ENCODE data around the gene DMRT2.
A peak's percentile ranks its signal among the peaks of the same experiment; 100 is the strongest.

DMRT2 gene

DNA sequence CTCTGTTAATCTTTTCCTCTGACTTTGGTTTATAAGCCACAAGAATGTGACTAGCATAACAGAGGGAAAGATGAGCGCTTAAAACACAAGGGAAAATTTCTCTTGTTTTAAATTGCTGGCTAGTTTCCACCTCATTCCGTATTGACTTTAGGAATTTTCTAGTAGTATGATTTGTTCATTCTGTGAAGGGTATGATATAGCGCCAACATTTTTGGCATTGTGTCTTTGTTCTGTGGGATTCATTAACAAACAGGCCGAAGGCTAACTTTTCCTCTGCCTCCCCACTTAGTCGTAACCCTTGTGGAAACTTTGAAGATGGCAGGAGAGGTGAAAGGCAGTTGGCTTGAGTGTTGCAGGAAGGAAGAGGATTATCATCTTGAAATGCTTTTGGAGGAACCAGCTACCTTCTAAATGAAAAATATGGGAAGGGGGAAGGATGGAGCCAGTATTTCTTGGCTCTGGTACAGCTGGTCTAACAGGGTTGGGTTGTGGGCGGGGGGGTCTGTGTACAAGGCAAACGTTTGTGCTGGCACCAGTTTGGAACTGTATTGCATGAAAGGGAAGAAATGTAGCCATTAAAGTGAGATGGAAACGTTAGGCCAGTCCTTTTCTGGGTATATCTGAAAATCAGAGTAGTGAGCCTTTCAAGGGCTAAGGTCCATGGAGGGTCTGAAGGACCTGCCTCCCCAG lies 21.5 kb upstream of the DMRT2 start:
- no peak overlapping the region for H3K27ac Mint-ChIP-seq
- H3K4me1 Mint-ChIP-seq, result no peaks in the 10 kb centered on the region
- H3K4me3 Mint-ChIP-seq, result no peak overlapping the region
- no peaks in the 10 kb centered on the region for H3K36me3 Mint-ChIP-seq
- no peaks in the 10 kb centered on the region for H3K9me3 Mint-ChIP-seq
- DNase-seq, result no peak
- ATAC-seq (replicated peaks), result no peak
- peaks cover 21 to 22% of the 10 kb centered on the region in 2 donors for H3K27me3 Mint-ChIP-seq

DNA sequence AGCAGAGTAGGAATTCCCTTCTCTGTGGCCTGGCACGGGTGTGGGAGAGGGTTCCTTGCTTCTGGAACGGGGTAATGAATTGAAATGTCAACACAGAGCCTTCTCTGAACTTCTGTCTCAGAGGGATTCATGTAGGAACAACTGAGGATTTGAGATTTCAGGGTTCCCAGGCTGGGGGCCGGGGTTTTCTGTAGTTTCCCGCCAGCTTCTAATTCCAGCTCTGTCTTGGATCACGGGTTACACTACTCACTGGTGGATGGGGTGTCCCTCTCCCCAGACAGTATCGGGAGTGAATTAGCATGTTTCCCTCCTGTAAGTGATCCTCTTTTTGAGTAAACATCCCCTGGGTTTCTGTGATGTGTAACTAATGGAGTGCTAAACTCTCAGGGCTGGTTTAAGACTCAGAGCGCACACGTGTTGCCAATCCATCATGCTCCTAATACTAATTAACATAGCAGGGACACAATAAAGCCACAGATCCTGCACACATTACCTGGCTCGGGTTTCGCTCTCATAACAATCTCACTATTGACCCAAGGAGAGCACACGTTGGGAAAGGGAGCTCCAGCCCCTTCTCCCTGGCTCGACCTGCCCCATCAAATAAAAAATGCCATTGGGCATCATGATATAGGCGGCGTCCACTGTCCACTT lies 18.1 kb upstream of the DMRT2 start:
- no peaks in the 10 kb centered on the region for H3K4me1 Mint-ChIP-seq
- DNase-seq, result no peak
- H3K36me3 Mint-ChIP-seq, result no peaks in the 10 kb centered on the region
- H3K27me3 Mint-ChIP-seq, result peaks cover 21 to 25% of the 10 kb centered on the region in 2 donors
- no peaks in the 10 kb centered on the region for H3K9me3 Mint-ChIP-seq
- H3K4me3 Mint-ChIP-seq, result no peak overlapping the region
- H3K27ac Mint-ChIP-seq, result no peak overlapping the region
- no peak for ATAC-seq (replicated peaks)

DNA sequence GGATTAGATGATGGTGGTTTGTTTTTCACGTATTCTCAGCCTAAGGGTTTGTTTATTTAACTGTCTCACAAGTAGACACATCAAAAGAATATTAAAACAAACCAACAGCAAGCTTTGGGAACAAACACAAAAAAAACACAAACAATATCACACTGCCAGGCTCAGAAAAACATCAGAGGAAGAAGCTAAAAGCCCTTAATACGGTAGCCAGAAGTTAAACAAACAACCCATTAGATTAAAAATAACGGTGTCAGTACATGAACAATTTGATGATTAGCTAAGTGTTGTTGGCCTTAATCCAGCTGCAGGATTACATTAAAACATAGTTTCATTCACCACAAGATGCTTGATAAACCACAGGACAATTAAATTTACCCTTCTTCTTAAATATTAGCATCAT lies 15.9 kb upstream of the DMRT2 start:
- Mint-ChIP-seq H3K27ac (no peak overlapping the region), H3K4me1 (no peaks in the 10 kb centered on the region), H3K36me3 (no peaks in the 10 kb centered on the region), H3K4me3 (no peak overlapping the region), H3K27me3 (peaks cover 22 to 24% of the 10 kb centered on the region in 2 donors), H3K9me3 (no peaks in the 10 kb centered on the region)
- no peak for DNase-seq
- ATAC-seq (replicated peaks), result no peak

DNA sequence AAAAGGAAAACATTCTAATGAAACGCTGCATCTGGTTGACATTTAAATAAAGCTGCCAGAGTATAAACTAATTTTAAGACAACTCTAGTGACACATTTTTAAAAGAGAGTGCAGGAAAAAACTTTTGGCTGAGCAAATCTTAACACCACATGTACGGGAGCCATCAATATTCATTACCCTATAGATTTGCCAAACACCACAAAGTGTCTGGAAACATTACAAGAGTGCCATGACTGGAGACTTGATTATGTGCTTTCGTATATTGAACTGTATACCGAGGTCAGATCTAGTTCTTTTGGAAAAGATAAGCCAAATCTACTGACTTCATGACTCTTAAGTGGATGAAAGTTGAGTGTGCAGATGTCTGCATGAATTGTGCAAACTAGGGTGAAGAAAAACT lies 10.6 kb upstream of the DMRT2 start:
- ATAC-seq (replicated peaks) (no peak), DNase-seq (no peak)
- Mint-ChIP-seq H3K27ac (no peak overlapping the region), H3K4me1 (peaks cover 0 to 8% of the 10 kb centered on the region in 2 donors), H3K4me3 (no peak overlapping the region), H3K9me3 (no peaks in the 10 kb centered on the region), H3K27me3 (peaks cover 43 to 47% of the 10 kb centered on the region in 2 donors), H3K36me3 (no peaks in the 10 kb centered on the region)

DNA sequence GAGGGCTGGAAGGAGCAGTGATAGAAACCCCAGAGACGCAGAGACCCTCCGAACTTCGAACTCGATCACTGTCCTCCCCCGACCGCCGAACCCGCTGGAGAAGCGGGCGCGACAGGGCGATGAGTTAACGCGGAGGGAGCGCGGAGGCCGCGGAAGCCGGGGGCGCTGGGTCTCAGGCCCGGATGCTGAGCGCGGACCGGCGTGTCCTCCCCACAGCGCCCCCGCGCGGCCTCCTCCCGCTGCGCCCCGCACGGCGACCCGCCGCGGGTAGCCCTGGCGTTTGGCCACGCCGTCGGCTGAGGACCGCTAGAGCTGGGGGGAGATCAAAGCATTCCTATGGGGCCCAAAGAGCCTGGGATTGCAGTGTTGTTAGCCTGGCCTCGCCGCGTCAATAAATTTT lies 7.7 kb upstream of the DMRT2 start:
- H3K9me3 Mint-ChIP-seq, result peaks cover 0 to 2% of the 10 kb centered on the region in 2 donors
- H3K36me3 Mint-ChIP-seq, result peaks cover 0 to 4% of the 10 kb centered on the region in 2 donors
- peaks cover 8 to 23% of the 10 kb centered on the region in 2 donors for H3K4me1 Mint-ChIP-seq
- ATAC-seq (replicated peaks), result no peak
- no peak for DNase-seq
- no peak overlapping the region for H3K27ac Mint-ChIP-seq
- H3K4me3 Mint-ChIP-seq, result no peak overlapping the region
- peaks cover 54 to 73% of the 10 kb centered on the region in 2 donors for H3K27me3 Mint-ChIP-seq

DNA sequence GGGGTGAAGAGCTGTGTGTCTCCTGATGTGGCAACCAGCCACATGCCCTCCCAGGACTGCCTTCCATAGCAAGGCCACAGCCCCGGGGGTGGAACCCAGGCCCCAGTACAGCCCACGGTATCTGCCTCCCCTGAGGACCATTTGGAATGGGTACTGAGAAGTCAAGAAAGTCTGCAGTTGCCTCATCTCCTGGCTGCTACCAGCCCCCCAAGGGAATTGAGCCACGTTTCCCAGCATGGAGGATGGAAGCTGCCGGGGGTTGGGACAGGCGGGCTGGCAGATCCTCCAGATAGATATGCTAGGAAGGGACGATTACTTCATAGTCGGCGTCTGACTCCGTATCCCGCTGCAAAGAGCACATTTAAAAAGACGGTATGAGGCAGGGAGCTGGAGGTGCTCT lies 5.5 kb upstream of the DMRT2 start:
- ATAC-seq (replicated peaks), result no peak
- Mint-ChIP-seq H3K4me1 (peaks cover 19 to 39% of the 10 kb centered on the region in 2 donors), H3K36me3 (peaks cover 4 to 8% of the 10 kb centered on the region in 2 donors), H3K27ac (peak overlapping the region; percentile 73), H3K27me3 (peaks cover 70 to 86% of the 10 kb centered on the region in 2 donors), H3K9me3 (peaks cover 0 to 10% of the 10 kb centered on the region in 2 donors), H3K4me3 (peak overlapping the region in 1 of 2 donors; percentile 29)
- DNase-seq, result no peak

DNA sequence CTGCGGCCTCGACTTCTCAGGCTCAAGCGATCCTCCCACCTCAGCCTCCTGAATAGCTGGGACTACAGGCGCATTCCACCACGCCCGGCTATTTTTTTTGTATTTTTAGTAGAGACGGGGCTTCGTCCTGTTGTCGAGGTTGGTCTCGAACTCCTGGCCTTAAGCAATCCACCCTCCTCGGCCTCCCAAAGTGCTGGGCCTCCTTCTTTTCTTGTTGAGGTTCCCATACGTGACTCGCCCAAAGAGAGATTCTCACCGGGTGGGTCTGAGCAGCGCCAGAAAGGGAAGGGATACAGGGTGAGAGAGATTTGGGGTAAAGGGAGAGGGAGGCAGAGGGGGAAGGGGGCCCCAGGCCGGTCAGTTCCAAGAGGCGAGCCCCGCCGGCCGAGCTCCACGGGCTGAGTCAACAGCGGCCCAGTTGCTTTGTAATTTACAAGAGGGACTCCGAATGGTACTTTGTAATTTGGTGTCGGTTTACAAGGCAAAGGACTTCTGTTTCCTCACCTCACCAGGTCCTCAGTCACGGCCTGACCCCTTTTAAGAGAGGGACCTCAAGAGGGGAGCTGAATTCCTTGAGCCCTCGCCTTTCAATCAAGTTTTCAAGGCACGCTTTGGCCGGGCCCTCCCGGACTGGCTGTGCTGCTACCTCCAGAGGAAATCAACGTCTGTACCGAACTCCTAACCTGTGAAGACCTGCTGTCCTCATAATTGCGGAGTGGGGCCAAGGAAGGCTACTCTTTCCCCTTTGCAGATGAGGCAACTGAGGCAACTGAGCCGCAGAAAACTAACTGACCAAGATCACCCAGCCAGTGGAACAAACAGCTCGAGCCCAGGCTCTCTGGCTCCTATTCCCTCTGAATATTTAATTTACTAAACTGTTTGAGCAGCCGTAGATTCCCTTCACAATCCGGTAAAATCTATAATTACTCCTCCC lies 3.3 kb upstream of the DMRT2 start:
- H3K36me3 Mint-ChIP-seq, result peaks cover 7 to 12% of the 10 kb centered on the region in 2 donors
- peak overlapping the region; percentile 81 to 86 for H3K4me3 Mint-ChIP-seq
- H3K27ac Mint-ChIP-seq, result peak overlapping the region; percentile 74
- peaks cover 80 to 92% of the 10 kb centered on the region in 2 donors for H3K27me3 Mint-ChIP-seq
- DNase-seq (no peak), ATAC-seq (replicated peaks) (no peak)
- H3K9me3 Mint-ChIP-seq, result peaks cover 0 to 13% of the 10 kb centered on the region in 2 donors
- peaks cover 24 to 53% of the 10 kb centered on the region in 2 donors for H3K4me1 Mint-ChIP-seq

DNA sequence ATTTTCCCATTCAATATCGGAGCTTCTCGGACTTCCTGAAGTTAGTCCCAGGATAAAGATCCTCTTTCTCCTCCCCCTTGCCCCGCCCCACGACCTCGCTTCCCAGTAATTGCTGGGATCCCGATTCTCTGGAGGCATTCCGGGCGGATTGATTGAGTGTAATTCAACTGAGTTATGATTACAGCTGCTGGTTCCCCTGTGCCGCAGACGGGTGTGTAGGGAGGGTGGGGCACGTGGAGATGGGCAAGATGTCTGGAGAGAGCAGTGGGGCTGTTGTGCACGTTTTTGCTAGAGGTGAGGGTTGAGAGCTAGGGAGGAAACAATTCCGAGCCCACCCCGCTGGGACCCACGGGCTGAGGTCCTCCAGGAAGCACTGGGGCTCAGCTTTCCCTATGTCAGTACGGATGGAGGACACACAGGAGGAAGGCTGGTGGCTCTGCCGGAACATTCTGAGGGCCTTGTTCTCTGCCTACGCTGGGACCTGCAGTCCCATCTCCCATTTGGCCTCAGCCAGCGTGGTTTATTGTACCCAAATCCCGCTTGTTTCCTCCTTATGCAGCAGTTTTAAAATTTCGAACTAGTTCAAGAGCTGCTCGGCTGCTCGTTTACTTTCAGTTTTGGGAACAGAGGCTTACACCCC lies 2.4 kb upstream of the DMRT2 start:
- Mint-ChIP-seq H3K36me3 (peaks cover 7 to 12% of the 10 kb centered on the region in 2 donors), H3K4me3 (peak overlapping the region; percentile 81 to 86), H3K9me3 (peaks cover 0 to 13% of the 10 kb centered on the region in 2 donors), H3K27ac (peak overlapping the region; percentile 84), H3K4me1 (peaks cover 26 to 53% of the 10 kb centered on the region in 2 donors), H3K27me3 (peaks cover 80 to 92% of the 10 kb centered on the region in 2 donors)
- DNase-seq (no peak), ATAC-seq (replicated peaks) (no peak)

DNA sequence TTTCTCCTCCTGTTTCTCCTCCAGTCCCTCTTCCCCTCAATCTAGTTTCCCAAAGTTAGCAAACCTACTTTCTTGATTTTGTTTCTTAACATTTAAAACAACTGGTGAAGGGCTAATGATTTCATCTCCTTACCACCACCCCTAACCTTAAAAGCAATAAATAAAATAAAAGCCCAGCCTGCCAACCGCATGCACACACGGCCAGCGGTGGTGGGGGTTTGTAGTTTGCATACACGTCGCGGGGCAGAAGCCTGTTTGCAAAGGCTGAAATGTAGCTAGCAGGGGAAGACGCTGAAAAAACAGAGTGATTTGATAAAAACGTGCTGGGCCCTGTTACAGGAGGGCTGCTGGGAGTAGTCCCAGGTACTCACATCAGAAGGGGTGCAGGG lies 1.9 kb upstream of the DMRT2 start:
- Mint-ChIP-seq H3K4me3 (peak overlapping the region; percentile 81 to 86), H3K27ac (peak overlapping the region; percentile 84), H3K9me3 (peaks cover 0 to 13% of the 10 kb centered on the region in 2 donors), H3K4me1 (peaks cover 26 to 55% of the 10 kb centered on the region in 2 donors), H3K36me3 (peaks cover 7 to 12% of the 10 kb centered on the region in 2 donors), H3K27me3 (peaks cover 85 to 94% of the 10 kb centered on the region in 2 donors)
- ATAC-seq (replicated peaks) (no peak), DNase-seq (no peak)

DNA sequence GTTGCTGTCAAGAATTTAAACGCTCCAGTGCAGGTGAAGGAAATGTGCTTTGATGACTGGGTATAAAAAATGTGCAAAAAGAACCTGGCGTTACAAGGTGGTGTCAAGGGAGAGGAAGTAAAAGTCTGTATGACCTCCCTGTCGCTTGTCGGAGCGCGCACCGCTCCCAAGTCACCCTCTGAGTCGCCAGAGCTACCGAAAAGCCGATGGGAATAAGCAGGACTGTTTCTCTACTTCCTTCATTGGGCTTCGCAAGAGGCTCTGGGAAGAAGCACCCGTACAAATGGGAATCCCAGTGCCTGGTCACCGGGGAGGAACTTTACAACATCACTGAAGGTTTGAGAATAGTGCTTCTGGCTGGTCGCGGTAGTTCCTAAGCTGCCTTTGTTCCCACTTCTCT lies 1.3 kb upstream of the DMRT2 start:
- H3K27ac Mint-ChIP-seq, result peak overlapping the region; percentile 84
- H3K4me3 Mint-ChIP-seq, result peak overlapping the region; percentile 15 to 81
- peaks cover 7 to 12% of the 10 kb centered on the region in 2 donors for H3K36me3 Mint-ChIP-seq
- peaks cover 0 to 13% of the 10 kb centered on the region in 2 donors for H3K9me3 Mint-ChIP-seq
- ATAC-seq (replicated peaks) (no peak), DNase-seq (no peak)
- peaks cover 83 to 94% of the 10 kb centered on the region in 2 donors for H3K27me3 Mint-ChIP-seq
- peaks cover 26 to 55% of the 10 kb centered on the region in 2 donors for H3K4me1 Mint-ChIP-seq

DNA sequence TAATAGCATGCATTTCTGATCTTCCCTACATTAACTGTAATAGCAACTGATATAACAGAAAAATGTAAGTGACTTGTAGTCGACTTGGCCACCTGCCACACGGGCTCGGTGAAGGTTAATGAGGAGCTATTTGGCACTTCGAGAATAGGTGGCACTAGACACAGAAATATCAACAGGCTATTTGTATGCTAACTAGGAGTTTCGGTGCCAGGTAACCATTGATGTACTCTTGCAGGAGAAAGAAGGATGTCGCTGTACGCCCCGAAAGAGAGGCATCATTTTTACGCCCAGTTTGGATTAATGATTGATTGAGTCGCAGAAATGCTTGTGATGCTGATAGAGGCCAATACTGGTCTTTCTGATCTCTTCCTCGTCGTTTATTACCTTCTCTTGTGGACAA lies 516 bp upstream of the DMRT2 start:
- Mint-ChIP-seq H3K27ac (peak overlapping the region; percentile 90), H3K9me3 (peaks cover 0 to 13% of the 10 kb centered on the region in 2 donors), H3K4me1 (peaks cover 26 to 55% of the 10 kb centered on the region in 2 donors), H3K27me3 (peaks cover 78 to 92% of the 10 kb centered on the region in 2 donors), H3K36me3 (peaks cover 7 to 12% of the 10 kb centered on the region in 2 donors), H3K4me3 (peak overlapping the region; percentile 53 to 55)
- no peak for DNase-seq
- ATAC-seq (replicated peaks), result no peak

DNA sequence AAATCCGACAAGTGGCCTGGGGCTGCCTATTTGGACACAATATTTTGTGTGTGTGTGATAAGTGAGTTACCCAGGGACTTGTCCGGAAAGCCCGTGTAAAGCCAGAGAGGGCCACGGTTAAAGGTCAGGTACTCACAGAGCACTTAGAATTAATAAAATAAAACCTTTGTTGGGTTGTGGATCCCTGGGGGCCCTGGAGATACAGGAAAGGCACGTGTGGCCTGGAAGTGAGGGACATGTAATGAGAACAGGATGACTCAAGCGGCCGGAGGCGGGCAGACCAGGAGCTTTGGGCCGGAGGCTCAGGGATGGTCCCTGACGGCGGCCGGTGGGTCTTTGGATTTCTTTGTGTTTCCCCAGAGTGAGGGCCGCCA lies 1.0 kb downstream of the DMRT2 start:
- peak overlapping the region; percentile 90 for H3K27ac Mint-ChIP-seq
- DNase-seq (no peak), ATAC-seq (replicated peaks) (no peak)
- peaks cover 71 to 94% of the 10 kb centered on the region in 2 donors for H3K27me3 Mint-ChIP-seq
- peaks cover 3 to 12% of the 10 kb centered on the region in 2 donors for H3K36me3 Mint-ChIP-seq
- peak overlapping the region; percentile 56 to 60 for H3K4me3 Mint-ChIP-seq
- H3K9me3 Mint-ChIP-seq, result peaks cover 0 to 11% of the 10 kb centered on the region in 2 donors
- H3K4me1 Mint-ChIP-seq, result peaks cover 23 to 48% of the 10 kb centered on the region in 2 donors

DNA sequence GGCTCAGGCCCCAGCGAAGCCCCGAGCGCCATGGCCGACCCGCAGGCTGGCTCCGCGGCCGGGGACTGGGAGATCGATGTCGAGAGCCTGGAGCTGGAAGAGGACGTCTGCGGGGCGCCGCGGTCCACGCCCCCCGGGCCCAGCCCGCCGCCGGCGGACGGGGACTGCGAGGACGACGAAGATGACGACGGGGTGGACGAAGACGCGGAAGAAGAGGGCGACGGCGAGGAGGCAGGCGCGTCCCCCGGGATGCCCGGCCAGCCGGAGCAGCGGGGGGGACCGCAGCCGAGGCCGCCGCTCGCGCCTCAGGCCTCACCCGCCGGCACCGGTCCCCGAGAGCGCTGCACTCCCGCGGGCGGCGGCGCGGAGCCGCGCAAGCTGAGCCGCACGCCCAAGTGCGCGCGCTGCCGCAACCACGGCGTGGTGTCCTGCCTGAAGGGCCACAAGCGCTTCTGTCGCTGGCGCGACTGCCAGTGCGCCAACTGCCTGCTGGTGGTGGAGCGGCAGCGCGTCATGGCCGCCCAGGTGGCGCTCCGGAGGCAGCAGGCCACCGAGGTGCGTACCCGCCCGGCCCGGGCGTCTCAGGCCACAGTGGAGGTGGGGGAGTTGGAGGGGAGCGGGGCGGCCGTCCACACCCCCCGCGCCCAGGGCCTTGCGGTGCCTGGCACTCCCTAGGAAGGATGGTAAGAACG lies 1.6 kb downstream of the DMRT2 start:
- Mint-ChIP-seq H3K9me3 (peaks cover 0 to 11% of the 10 kb centered on the region in 2 donors), H3K27ac (peak overlapping the region; percentile 90), H3K4me1 (peaks cover 23 to 47% of the 10 kb centered on the region in 2 donors), H3K27me3 (peaks cover 73 to 94% of the 10 kb centered on the region in 2 donors), H3K4me3 (peak overlapping the region; percentile 54 to 68), H3K36me3 (peaks cover 3 to 12% of the 10 kb centered on the region in 2 donors)
- DNase-seq (peak; percentile 32), ATAC-seq (replicated peaks) (peak; percentile 48 to 54)

Data from stimulated activated naive B cell treated with anti-CD40 and anti-IgM and Interleukin-4, amounts not matched to agents 10 μg/mL and 1 μg/mL and 100 μg/mL, for 72 hours (primary cell).